PC-3 (cell line): ENCODE data around the gene DLL4. TPM values are rescaled to one million over a fixed set of nuclear protein-coding genes. Genes with fewer than 3 reads are reported as not detected.

Source experiments
- ATAC-seq: fragments of 200-7000 bp; cut with Tn5 transposase; 2 replicates; pipeline ENCODE4 v1.9.1; 2020; ENCODE audit warnings: mild to moderate bottlenecking, moderate library complexity
- BruUV-seq: library from RNA; stranded (reverse); fragments of 400-500 nt; replicated peaks from 2 replicates; lab custom pipeline; 2021; lab: Mats Ljungman, UMichigan
- CTCF ChIA-PET: fragments of 300-600 bp; sonication (Branson Sonifier 250); formaldehyde crosslinking; loops from one replicate; lab custom pipeline; 2022; ENCODE audit warnings: antibody characterized with exemption; lab: Charles Lee
- POLR2A ChIA-PET: fragments of 300-600 bp; sonication (Branson Sonifier 250); formaldehyde crosslinking; loops from one replicate; lab custom pipeline; 2022; ENCODE audit warnings: antibody characterized with exemption; ENCODE audit not compliant: unreplicated experiment; lab: Charles Lee
- DNase-seq: peaks from one replicate; pipeline ENCODE4 v3.0.0-alpha.2; 2015
- H2AFZ ChIP-seq: fragments of 300-600 bp; sonication (generic); 2 replicates; pipeline ENCODE4 v1.6.0; 2016; ENCODE audit warnings: antibody characterized with exemption, low read length
- H3F3A ChIP-seq: fragments of 300-600 bp; sonication (generic); one replicate; pipeline ENCODE4 v1.6.0; 2017; ENCODE audit warnings: antibody characterized with exemption, low read length, control low read depth, mild to moderate bottlenecking; ENCODE audit not compliant: unreplicated experiment
- H3K27ac ChIP-seq: fragments of 300-600 bp; sonication (generic); 2 replicates; pipeline ENCODE4 v1.5.1; 2016; ENCODE audit warnings: mild to moderate bottlenecking, low read length
- H3K27me3 ChIP-seq: fragments of 300-600 bp; sonication (generic); 2 replicates; pipeline ENCODE4 v1.6.1; 2016; ENCODE audit warnings: low read length, mixed read lengths
- H3K36me3 ChIP-seq: fragments of 300-600 bp; sonication (generic); 2 replicates; pipeline ENCODE4 v1.6.1; 2016; ENCODE audit warnings: low read depth, mixed run types, low read length, mixed read lengths
- H3K4me1 ChIP-seq: fragments of 300-600 bp; sonication (generic); 2 replicates; pipeline ENCODE4 v1.5.1; 2016; ENCODE audit warnings: low read length; ENCODE audit not compliant: insufficient read depth
- H3K4me2 ChIP-seq: fragments of 300-600 bp; sonication (generic); 2 replicates; pipeline ENCODE4 v1.6.0; 2016; ENCODE audit warnings: low read length
- H3K4me3 ChIP-seq: fragments of 300-600 bp; sonication (generic); 2 replicates; pipeline ENCODE4 v1.5.1; 2016; ENCODE audit warnings: mild to moderate bottlenecking, low read length, mixed read lengths
- H3K79me2 ChIP-seq: fragments of 300-600 bp; sonication (generic); 2 replicates; pipeline ENCODE4 v1.6.1; 2017; ENCODE audit warnings: low read length, mixed read lengths
- H3K9ac ChIP-seq: fragments of 300-600 bp; sonication (generic); 2 replicates; pipeline ENCODE4 v1.6.0; 2016; ENCODE audit warnings: mild to moderate bottlenecking, low read length
- H3K9me2 ChIP-seq: fragments of 300-600 bp; sonication (generic); replicated peaks from 2 replicates; pipeline ENCODE4 v1.6.1; 2016; ENCODE audit warnings: mixed run types, low read length, mixed read lengths
- H3K9me3 ChIP-seq: fragments of 300-600 bp; sonication (generic); 2 replicates; pipeline ENCODE4 v1.6.1; 2016; ENCODE audit warnings: low read length, mixed read lengths
- H4K20me1 ChIP-seq: fragments of 300-600 bp; sonication (generic); 2 replicates; pipeline ENCODE4 v1.6.1; 2016; ENCODE audit warnings: low read length, mixed read lengths
- EZH2 ChIP-seq: fragments of 300-600 bp; sonication (generic); IDR thresholded peaks from one replicate; pipeline ENCODE4 v1.6.1; 2017; ENCODE audit warnings: antibody characterized with exemption, mild to moderate bottlenecking, low read length; ENCODE audit not compliant: unreplicated experiment
- EZH2phosphoT487 ChIP-seq: fragments of 300-600 bp; sonication (generic); IDR thresholded peaks from 2 replicates; pipeline ENCODE4 v1.6.1; 2018; ENCODE audit warnings: mild to moderate bottlenecking, antibody characterized with exemption, low read length, borderline replicate concordance
- intact Hi-C: fragments of 100-400 bp; cut with micrococcal nuclease; formaldehyde crosslinking; loops from 2 replicates; pipeline ENCODE4 v1.9.0; 2023
- total RNA-seq: library from RNA; depleted of rRNA; stranded (reverse); fragments of >200 nt; gene quantifications from 2 replicates; pipeline ENCODE4 v1.2.3, GENCODE V29; 2014
- TF ChIP-seq, protein P1 (sequence below): fragments of 300-600 bp; sonication (generic); conservative IDR thresholded peaks from 2 replicates; pipeline ENCODE4 v1.5.1; 2017; ENCODE audit warnings: antibody characterized with exemption, low read depth, mild to moderate bottlenecking, low read length

DLL4 gene
- total RNA-seq, 1 experiment from 2014 or later = 2.2 TPM

DNA sequence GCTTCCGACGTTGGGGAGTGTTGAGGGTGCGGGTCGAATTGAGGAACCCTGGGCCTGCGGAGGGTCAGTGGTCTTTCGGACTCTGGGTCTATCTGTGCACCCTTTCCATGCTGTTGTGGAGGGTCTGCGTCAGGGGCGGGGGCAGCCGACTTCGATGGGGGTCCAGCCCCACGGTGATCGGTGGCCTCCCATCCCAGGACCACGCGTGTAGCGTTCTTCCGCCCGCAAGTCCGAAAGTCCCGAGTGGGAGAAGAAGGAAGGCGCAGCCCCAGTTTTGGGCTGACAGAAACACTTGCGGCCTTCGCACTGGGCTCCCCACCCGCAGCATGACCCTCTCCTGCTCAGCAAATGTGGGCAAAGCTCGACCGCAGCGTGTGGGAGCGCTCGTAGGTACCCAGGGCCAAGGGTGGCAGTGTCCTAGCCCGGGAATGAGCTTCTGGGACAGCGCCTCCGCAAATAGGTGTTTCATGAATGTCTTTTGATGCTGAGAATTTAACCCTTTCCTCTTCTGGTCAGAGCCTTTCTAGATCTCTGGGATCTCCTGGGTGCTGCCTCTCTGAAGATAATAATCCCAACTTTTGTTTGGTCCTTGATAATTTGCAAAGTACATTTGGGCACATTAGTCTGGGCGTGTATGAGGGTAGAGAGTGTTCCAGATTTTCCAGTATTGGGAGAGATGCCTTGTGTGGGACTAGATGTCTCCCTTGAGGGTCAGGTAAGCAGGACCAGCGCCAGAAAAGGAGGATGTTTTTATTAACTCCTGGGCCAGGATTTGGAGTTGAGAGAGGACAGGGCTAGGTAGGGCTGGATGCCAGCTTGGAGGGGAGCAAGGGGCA, 2.3 kb upstream of the DLL4 start:
- POLR2A ChIA-PET = no interaction called here
- CTCF ChIA-PET = no interaction called here
- Histone ChIP-seq H3F3A (no peaks in the 10 kb centered on the region), H3K9me2 (no peaks in the 10 kb centered on the region), H2AFZ (no peak overlapping the region), H3K9me3 (no peaks in the 10 kb centered on the region), H3K27me3 (peaks cover 25% of the 10 kb centered on the region), H3K27ac (no peak overlapping the region), H3K4me3 (no peak overlapping the region), H3K79me2 (no peaks in the 10 kb centered on the region), H3K9ac (no peak overlapping the region), H3K36me3 (no peaks in the 10 kb centered on the region), H3K4me1 (peaks cover 30% of the 10 kb centered on the region), H3K4me2 (peak overlapping the region; percentile 97; the same call in 1 of the 2 replicates), H4K20me1 (no peaks in the 10 kb centered on the region)
- no peak for ATAC-seq
- intact Hi-C loops = no loop called here
- DNase-seq = no peak
- TF ChIP-seq EZH2 (no peak), EZH2phosphoT487 (no peak)
- TF ChIP-seq, protein P1, sequence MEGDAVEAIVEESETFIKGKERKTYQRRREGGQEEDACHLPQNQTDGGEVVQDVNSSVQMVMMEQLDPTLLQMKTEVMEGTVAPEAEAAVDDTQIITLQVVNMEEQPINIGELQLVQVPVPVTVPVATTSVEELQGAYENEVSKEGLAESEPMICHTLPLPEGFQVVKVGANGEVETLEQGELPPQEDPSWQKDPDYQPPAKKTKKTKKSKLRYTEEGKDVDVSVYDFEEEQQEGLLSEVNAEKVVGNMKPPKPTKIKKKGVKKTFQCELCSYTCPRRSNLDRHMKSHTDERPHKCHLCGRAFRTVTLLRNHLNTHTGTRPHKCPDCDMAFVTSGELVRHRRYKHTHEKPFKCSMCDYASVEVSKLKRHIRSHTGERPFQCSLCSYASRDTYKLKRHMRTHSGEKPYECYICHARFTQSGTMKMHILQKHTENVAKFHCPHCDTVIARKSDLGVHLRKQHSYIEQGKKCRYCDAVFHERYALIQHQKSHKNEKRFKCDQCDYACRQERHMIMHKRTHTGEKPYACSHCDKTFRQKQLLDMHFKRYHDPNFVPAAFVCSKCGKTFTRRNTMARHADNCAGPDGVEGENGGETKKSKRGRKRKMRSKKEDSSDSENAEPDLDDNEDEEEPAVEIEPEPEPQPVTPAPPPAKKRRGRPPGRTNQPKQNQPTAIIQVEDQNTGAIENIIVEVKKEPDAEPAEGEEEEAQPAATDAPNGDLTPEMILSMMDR = no peak
- no TSS peak for BruUV-seq

DNA sequence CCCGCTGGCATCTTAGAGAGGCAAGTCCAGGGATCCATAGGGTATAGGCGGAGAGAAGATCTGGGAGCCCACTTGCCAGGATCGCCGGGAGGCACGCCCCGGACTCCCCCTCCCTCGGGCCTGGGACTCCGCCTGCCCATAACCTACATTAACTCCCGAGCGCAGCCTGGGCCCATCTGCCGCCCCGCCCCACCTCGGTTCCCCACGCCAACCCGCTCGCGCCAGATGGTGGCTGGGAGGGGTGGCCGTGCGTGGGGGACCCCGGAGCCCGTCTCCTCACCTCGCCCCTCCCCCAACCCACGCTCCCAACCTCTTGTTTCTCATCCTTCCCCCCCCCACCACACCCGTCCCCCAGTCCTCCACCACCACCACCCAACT, 1.7 kb upstream of the DLL4 start:
- BruUV-seq = no TSS peak
- H3K4me3 ChIP-seq = peak overlapping the region; percentile 76
- H3K4me2 ChIP-seq = peak overlapping the region; percentile 97
- CTCF ChIA-PET = interaction anchor here (2.0 kb wide), 1 partner anchor 23 kb away, joined by 7 read pairs; no protein-coding TSS in a partner anchor
- no peaks in the 10 kb centered on the region for H3K9me2 ChIP-seq
- H3K9me3 ChIP-seq = no peaks in the 10 kb centered on the region
- H2AFZ ChIP-seq = no peak overlapping the region
- peaks cover 30% of the 10 kb centered on the region for H3K4me1 ChIP-seq
- H4K20me1 ChIP-seq = no peaks in the 10 kb centered on the region
- peaks cover 25% of the 10 kb centered on the region for H3K27me3 ChIP-seq
- no peaks in the 10 kb centered on the region for H3K79me2 ChIP-seq
- no peaks in the 10 kb centered on the region for H3F3A ChIP-seq
- intact Hi-C loops = no loop called here
- TF ChIP-seq EZH2 (no peak), EZH2phosphoT487 (no peak)
- TF ChIP-seq, protein P1 = no peak
- POLR2A ChIA-PET = interaction anchor here (0.7 kb wide), 1 partner anchor 26 kb away, joined by 5 read pairs; the partner anchor contains the start of gene CHAC1
- no peak overlapping the region for H3K27ac ChIP-seq
- no peak for ATAC-seq
- H3K36me3 ChIP-seq = no peaks in the 10 kb centered on the region
- H3K9ac ChIP-seq = no peak overlapping the region
- DNase-seq = no peak
